Measurements from ENCODE around the gene LRRC47.

LRRC47 gene

GRCh38 chr1:3768811-3769390 is 27.4 kb downstream of the LRRC47 start:
- H3K9me3 ChIP-seq (ENCODE audit: low read length) = no peaks in the 10 kb centered on the region
- H3K27me3 ChIP-seq (ENCODE audit: insufficient read depth, low read length) = peaks cover 6% of the 10 kb centered on the region
- H3K4me3 ChIP-seq (ENCODE audit: low read length) = no peak overlapping the region
- no peaks in the 10 kb centered on the region for H3K36me3 ChIP-seq (ENCODE audit: insufficient read depth, low read length)
- H3K4me1 ChIP-seq (ENCODE audit: insufficient read depth, low read length) = peaks cover 14% of the 10 kb centered on the region
- no peak overlapping the region for H2AFZ ChIP-seq (ENCODE audit: low read depth, low read length)

GRCh38 chr1:3767328-3767925 is 28.9 kb downstream of the LRRC47 start:
- no peaks in the 10 kb centered on the region for H3K36me3 ChIP-seq (ENCODE audit: insufficient read depth, low read length)
- no peaks in the 10 kb centered on the region for H3K9me3 ChIP-seq (ENCODE audit: low read length)
- H2AFZ ChIP-seq (ENCODE audit: low read depth, low read length) = no peak overlapping the region
- peaks cover 11% of the 10 kb centered on the region for H3K4me1 ChIP-seq (ENCODE audit: insufficient read depth, low read length)
- peaks cover 7% of the 10 kb centered on the region for H3K27me3 ChIP-seq (ENCODE audit: insufficient read depth, low read length)
- no peak overlapping the region for H3K4me3 ChIP-seq (ENCODE audit: low read length)

- peaks cover 12% of the 10 kb centered on the region for H3K27me3 ChIP-seq (ENCODE audit: insufficient read depth, low read length)
- no peak overlapping the region for H3K4me3 ChIP-seq (ENCODE audit: low read length)
- H3K36me3 ChIP-seq (ENCODE audit: insufficient read depth, low read length) = no peaks in the 10 kb centered on the region
- no peaks in the 10 kb centered on the region for H3K4me1 ChIP-seq (ENCODE audit: insufficient read depth, low read length)
- no peak overlapping the region for H2AFZ ChIP-seq (ENCODE audit: low read depth, low read length)
- H3K9me3 ChIP-seq (ENCODE audit: low read length) = peaks cover 16% of the 10 kb centered on the region
These were observed 32.8 kb downstream of the LRRC47 start for GRCh38 chr1:3763351-3764125.

GRCh38 chr1:3762873-3763228 is 33.4 kb downstream of the LRRC47 start:
- H3K4me1 ChIP-seq (ENCODE audit: insufficient read depth, low read length) = no peaks in the 10 kb centered on the region
- peaks cover 12% of the 10 kb centered on the region for H3K27me3 ChIP-seq (ENCODE audit: insufficient read depth, low read length)
- peaks cover 16% of the 10 kb centered on the region for H3K9me3 ChIP-seq (ENCODE audit: low read length)
- H2AFZ ChIP-seq (ENCODE audit: low read depth, low read length) = no peak overlapping the region
- no peaks in the 10 kb centered on the region for H3K36me3 ChIP-seq (ENCODE audit: insufficient read depth, low read length)
- H3K4me3 ChIP-seq (ENCODE audit: low read length) = no peak overlapping the region

- Histone ChIP-seq H3K4me1 (ENCODE audit: insufficient read depth, low read length) (no peaks in the 10 kb centered on the region), H3K27me3 (ENCODE audit: insufficient read depth, low read length) (peaks cover 12% of the 10 kb centered on the region)
These were observed 34.0 kb downstream of the LRRC47 start for GRCh38 chr1:3762151-3762872.

GRCh38 chr1:3761296-3762010 is 34.8 kb downstream of the LRRC47 start:
- H3K4me1 ChIP-seq (ENCODE audit: insufficient read depth, low read length) = no peaks in the 10 kb centered on the region
- H3K4me3 ChIP-seq (ENCODE audit: low read length) = no peak overlapping the region
- H3K36me3 ChIP-seq (ENCODE audit: insufficient read depth, low read length) = no peaks in the 10 kb centered on the region
- H3K27me3 ChIP-seq (ENCODE audit: insufficient read depth, low read length) = peaks cover 13% of the 10 kb centered on the region
- no peak overlapping the region for H2AFZ ChIP-seq (ENCODE audit: low read depth, low read length)
- peaks cover 16% of the 10 kb centered on the region for H3K9me3 ChIP-seq (ENCODE audit: low read length)

More at GRCh38 chr1:3762151-3762872, 34.0 kb downstream of the LRRC47 start:
- Histone ChIP-seq H3K36me3 (ENCODE audit: insufficient read depth, low read length) (no peaks in the 10 kb centered on the region), H2AFZ (ENCODE audit: low read depth, low read length) (no peak overlapping the region), H3K4me3 (ENCODE audit: low read length) (no peak overlapping the region), H3K9me3 (ENCODE audit: low read length) (peaks cover 16% of the 10 kb centered on the region)

GRCh38 chr1:3759796-3760195 is 36.5 kb downstream of the LRRC47 start:
- H3K4me1 ChIP-seq (ENCODE audit: insufficient read depth, low read length) = no peaks in the 10 kb centered on the region
- H2AFZ ChIP-seq (ENCODE audit: low read depth, low read length) = no peak overlapping the region
- H3K4me3 ChIP-seq (ENCODE audit: low read length) = no peak overlapping the region
- no peaks in the 10 kb centered on the region for H3K36me3 ChIP-seq (ENCODE audit: insufficient read depth, low read length)
- H3K9me3 ChIP-seq (ENCODE audit: low read length) = peaks cover 16% of the 10 kb centered on the region
- peaks cover 22% of the 10 kb centered on the region for H3K27me3 ChIP-seq (ENCODE audit: insufficient read depth, low read length)

- Histone ChIP-seq H2AFZ (ENCODE audit: low read depth, low read length) (no peak overlapping the region), H3K36me3 (ENCODE audit: insufficient read depth, low read length) (no peaks in the 10 kb centered on the region), H3K4me1 (ENCODE audit: insufficient read depth, low read length) (no peaks in the 10 kb centered on the region), H3K27me3 (ENCODE audit: insufficient read depth, low read length) (peaks cover 20% of the 10 kb centered on the region), H3K9me3 (ENCODE audit: low read length) (peaks cover 16% of the 10 kb centered on the region), H3K4me3 (ENCODE audit: low read length) (no peak overlapping the region)
These were observed 37.1 kb downstream of the LRRC47 start for GRCh38 chr1:3759164-3759563.

GRCh38 chr1:3756394-3756793 is 39.9 kb downstream of the LRRC47 start:
- peaks cover 16% of the 10 kb centered on the region for H3K27me3 ChIP-seq (ENCODE audit: insufficient read depth, low read length)
- H3K4me3 ChIP-seq (ENCODE audit: low read length) = no peak overlapping the region
- no peaks in the 10 kb centered on the region for H3K36me3 ChIP-seq (ENCODE audit: insufficient read depth, low read length)
- peaks cover 14% of the 10 kb centered on the region for H3K9me3 ChIP-seq (ENCODE audit: low read length)
- H2AFZ ChIP-seq (ENCODE audit: low read depth, low read length) = no peak overlapping the region
- H3K4me1 ChIP-seq (ENCODE audit: insufficient read depth, low read length) = no peaks in the 10 kb centered on the region

GRCh38 chr1:3753656-3754454 is 42.4 kb downstream of the LRRC47 start:
- no peak overlapping the region for H2AFZ ChIP-seq (ENCODE audit: low read depth, low read length)
- no peaks in the 10 kb centered on the region for H3K4me1 ChIP-seq (ENCODE audit: insufficient read depth, low read length)
- peaks cover 20% of the 10 kb centered on the region for H3K27me3 ChIP-seq (ENCODE audit: insufficient read depth, low read length)
- H3K4me3 ChIP-seq (ENCODE audit: low read length) = no peak overlapping the region
- H3K9me3 ChIP-seq (ENCODE audit: low read length) = no peaks in the 10 kb centered on the region
- H3K36me3 ChIP-seq (ENCODE audit: insufficient read depth, low read length) = no peaks in the 10 kb centered on the region

GRCh38 chr1:3752400-3752945 is 43.8 kb downstream of the LRRC47 start, which contains the start of gene CCDC27:
Gene CCDC27, plus strand, starts transcription at chr1:3752450. Its CDS starts 32 bp downstream, at chr1:3752482.
- Histone ChIP-seq H3K9me3 (ENCODE audit: low read length) (no peaks in the 10 kb centered on the region), H3K4me1 (ENCODE audit: insufficient read depth, low read length) (no peaks in the 10 kb centered on the region), H3K4me3 (ENCODE audit: low read length) (no peak within 1 kb of the TSS), H2AFZ (ENCODE audit: low read depth, low read length) (no peak within 1 kb of the TSS), H3K36me3 (ENCODE audit: insufficient read depth, low read length) (no peaks in the 10 kb centered on the region), H3K27me3 (ENCODE audit: insufficient read depth, low read length) (peaks cover 20% of the 10 kb centered on the region)

GRCh38 chr1:3750741-3751140 is 45.6 kb downstream of the LRRC47 start:
- Histone ChIP-seq H3K27me3 (ENCODE audit: insufficient read depth, low read length) (peaks cover 17% of the 10 kb centered on the region), H3K9me3 (ENCODE audit: low read length) (no peaks in the 10 kb centered on the region), H3K36me3 (ENCODE audit: insufficient read depth, low read length) (no peaks in the 10 kb centered on the region), H3K4me3 (ENCODE audit: low read length) (no peak overlapping the region), H2AFZ (ENCODE audit: low read depth, low read length) (no peak overlapping the region), H3K4me1 (ENCODE audit: insufficient read depth, low read length) (peaks cover 10% of the 10 kb centered on the region)

Measured in neuron (in vitro differentiated cells).